K562 (cell line): ENCODE results near the gene NINJ2. TPM values are rescaled to one million over a fixed set of nuclear protein-coding genes. Genes with fewer than 3 reads are reported as not detected.

Experiments used
- FOXA3 ChIP-seq, 2 experiments: fragments of 450-650 bp in 1 of 2; sonication (generic) in 1 of 2; formaldehyde crosslinking; IDR thresholded peaks in 1 of 2; conservative IDR thresholded peaks in 1 of 2; 2 replicates each; pipeline versions ENCODE4 v1.4.0 to v1.8.0; 2020 to 2022; ENCODE audit warnings: mild to moderate bottlenecking in 2 of 2, missing genetic modification reagents in 1 of 2
- NFE2 ChIP-seq: IDR thresholded peaks from 2 replicates; pipeline ENCODE4 v1.6.1; 2014; ENCODE audit warnings: antibody characterized with exemption, low read depth
- NFRKB ChIP-seq: fragments of 450-650 bp; IDR thresholded peaks from 2 replicates; pipeline ENCODE4 v1.6.1; 2016; ENCODE audit warnings: low read depth
- SMAD3 ChIP-seq: fragments of 450-650 bp; formaldehyde crosslinking; conservative IDR thresholded peaks from 2 replicates; pipeline ENCODE4 v1.4.0; 2020; ENCODE audit warnings: mild to moderate bottlenecking
- SMAD4 ChIP-seq: fragments of 250-450 bp; sonication (Bioruptor Pico); conservative IDR thresholded peaks from 2 replicates; pipeline ENCODE4 v1.8.0; 2021; ENCODE audit warnings: inconsistent platforms, mild to moderate bottlenecking, moderate library complexity
- USF1 ChIP-seq: sonication (generic); formaldehyde crosslinking; IDR thresholded peaks from 2 replicates; pipeline ENCODE4 v1.9.0; 2022; ENCODE audit warnings: mild to moderate bottlenecking, missing genetic modification reagents
- polyA plus RNA-seq, 8 experiments: library from polyadenylated mRNA; depleted of rRNA in 4 of 8; stranded (reverse) in 5 of 8; unstranded in 3 of 8; fragments of >200 nt; fragmentation: Nextera tagmentation in 2 of 8; fragmentation: Illumina TruSeq in 1 of 8; extraction: Ambion mirVana in 2 of 8; extraction: Trizol in 1 of 8; gene quantifications; 2 replicates each; pipeline versions ENCODE4 v1.2.1 to v1.2.3, GENCODE V29; 2011 to 2014; ENCODE audit warnings: inconsistent platforms in 1 of 8, missing spikeins in 1 of 8
- total RNA-seq, 7 experiments: library from RNA; depleted of rRNA in 6 of 7; stranded (reverse); fragments of >200 nt in 6 of 7; fragmentation: Illumina TruSeq in 2 of 7; extraction: Trizol in 2 of 7; gene quantifications; 2 replicates each; pipeline versions ENCODE4 v1.2.1 to v1.2.3, GENCODE V29; 2011 to 2021; ENCODE audit warnings: low replicate concordance in 1 of 7
- TF ChIP-seq, protein P1 (sequence below), 2 experiments: fragments of 450-650 bp; IDR thresholded peaks; 2 replicates each; pipeline ENCODE4 v1.6.1; 2018; ENCODE audit warnings: mild to moderate bottlenecking in 2 of 2, low read depth in 1 of 2; ENCODE audit not compliant: partially characterized antibody in 2 of 2
- TF ChIP-seq, protein P2 (sequence below), 2 experiments: IDR thresholded peaks; 2 replicates each; pipeline ENCODE4 v1.6.1; 2011; ENCODE audit warnings: borderline replicate concordance in 1 of 2, control low read depth in 1 of 2, low read depth in 1 of 2, low read length in 1 of 2, mild to moderate bottlenecking in 1 of 2, mixed read lengths in 1 of 2, moderate library complexity in 1 of 2; ENCODE audit not compliant: insufficient read depth in 1 of 2, insufficient read length in 1 of 2, poor library complexity in 1 of 2, severe bottlenecking in 1 of 2; ENCODE audit errors: extremely low read depth in 1 of 2
- TF ChIP-seq, protein P3 (sequence below): sonication (generic); formaldehyde crosslinking; IDR thresholded peaks from 2 replicates; pipeline ENCODE4 v1.8.0; 2022; ENCODE audit warnings: mild to moderate bottlenecking, missing genetic modification reagents
- TF ChIP-seq, protein P4 (sequence below): fragments of 450-650 bp; formaldehyde crosslinking; IDR thresholded peaks from 2 replicates; pipeline ENCODE4 v1.4.0; 2020; ENCODE audit warnings: mild to moderate bottlenecking, moderate library complexity
- TF ChIP-seq, protein P5 (sequence below): sonication (generic); formaldehyde crosslinking; IDR thresholded peaks from 2 replicates; pipeline ENCODE4 v1.8.0; 2022; ENCODE audit warnings: missing genetic modification reagents, mild to moderate bottlenecking, borderline replicate concordance

NINJ2 gene
- total and polyA plus RNA-seq, 9 of the 15 experiments (the other 6 are each of a cell fraction or from before 2014, with no cell fraction given) = 2.6 to 16.0 (median 4.5) TPM

GRCh38 chr12:591167-592023 lies 71.8 kb downstream of the NINJ2 start (continued):
- TF ChIP-seq FOXA3 (CRISPR knock-in tag; conservative IDR thresholded peaks at IDR 0.05 in 1 of 2, IDR thresholded peaks at IDR 0.05 in 1 of 2) (no peak), SMAD3 (CRISPR knock-in tag) (no peak), NFE2 (peak; percentile 70), USF1 (CRISPR knock-in tag) (peak; percentile 67), NFRKB (no peak), SMAD4 (CRISPR knock-in tag) (peak; percentile 99)
- TF ChIP-seq, protein P1, sequence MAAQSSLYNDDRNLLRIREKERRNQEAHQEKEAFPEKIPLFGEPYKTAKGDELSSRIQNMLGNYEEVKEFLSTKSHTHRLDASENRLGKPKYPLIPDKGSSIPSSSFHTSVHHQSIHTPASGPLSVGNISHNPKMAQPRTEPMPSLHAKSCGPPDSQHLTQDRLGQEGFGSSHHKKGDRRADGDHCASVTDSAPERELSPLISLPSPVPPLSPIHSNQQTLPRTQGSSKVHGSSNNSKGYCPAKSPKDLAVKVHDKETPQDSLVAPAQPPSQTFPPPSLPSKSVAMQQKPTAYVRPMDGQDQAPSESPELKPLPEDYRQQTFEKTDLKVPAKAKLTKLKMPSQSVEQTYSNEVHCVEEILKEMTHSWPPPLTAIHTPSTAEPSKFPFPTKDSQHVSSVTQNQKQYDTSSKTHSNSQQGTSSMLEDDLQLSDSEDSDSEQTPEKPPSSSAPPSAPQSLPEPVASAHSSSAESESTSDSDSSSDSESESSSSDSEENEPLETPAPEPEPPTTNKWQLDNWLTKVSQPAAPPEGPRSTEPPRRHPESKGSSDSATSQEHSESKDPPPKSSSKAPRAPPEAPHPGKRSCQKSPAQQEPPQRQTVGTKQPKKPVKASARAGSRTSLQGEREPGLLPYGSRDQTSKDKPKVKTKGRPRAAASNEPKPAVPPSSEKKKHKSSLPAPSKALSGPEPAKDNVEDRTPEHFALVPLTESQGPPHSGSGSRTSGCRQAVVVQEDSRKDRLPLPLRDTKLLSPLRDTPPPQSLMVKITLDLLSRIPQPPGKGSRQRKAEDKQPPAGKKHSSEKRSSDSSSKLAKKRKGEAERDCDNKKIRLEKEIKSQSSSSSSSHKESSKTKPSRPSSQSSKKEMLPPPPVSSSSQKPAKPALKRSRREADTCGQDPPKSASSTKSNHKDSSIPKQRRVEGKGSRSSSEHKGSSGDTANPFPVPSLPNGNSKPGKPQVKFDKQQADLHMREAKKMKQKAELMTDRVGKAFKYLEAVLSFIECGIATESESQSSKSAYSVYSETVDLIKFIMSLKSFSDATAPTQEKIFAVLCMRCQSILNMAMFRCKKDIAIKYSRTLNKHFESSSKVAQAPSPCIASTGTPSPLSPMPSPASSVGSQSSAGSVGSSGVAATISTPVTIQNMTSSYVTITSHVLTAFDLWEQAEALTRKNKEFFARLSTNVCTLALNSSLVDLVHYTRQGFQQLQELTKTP (IDR thresholded peaks at IDR 0.05; ENCODE audit: low read depth in 1 of 2, partially characterized antibody in 2 of 2) = peak in 1 of 2 experiments; percentile 51
- TF ChIP-seq, protein P2, sequence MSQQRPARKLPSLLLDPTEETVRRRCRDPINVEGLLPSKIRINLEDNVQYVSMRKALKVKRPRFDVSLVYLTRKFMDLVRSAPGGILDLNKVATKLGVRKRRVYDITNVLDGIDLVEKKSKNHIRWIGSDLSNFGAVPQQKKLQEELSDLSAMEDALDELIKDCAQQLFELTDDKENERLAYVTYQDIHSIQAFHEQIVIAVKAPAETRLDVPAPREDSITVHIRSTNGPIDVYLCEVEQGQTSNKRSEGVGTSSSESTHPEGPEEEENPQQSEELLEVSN (IDR thresholded peaks at IDR 0.05; ENCODE audit: borderline replicate concordance in 1 of 2, extremely low read depth in 1 of 2, insufficient read depth in 1 of 2, insufficient read length in 1 of 2, low read depth in 1 of 2, low read length in 1 of 2, poor library complexity in 1 of 2, severe bottlenecking in 1 of 2) = no peak
- TF ChIP-seq, protein P3, sequence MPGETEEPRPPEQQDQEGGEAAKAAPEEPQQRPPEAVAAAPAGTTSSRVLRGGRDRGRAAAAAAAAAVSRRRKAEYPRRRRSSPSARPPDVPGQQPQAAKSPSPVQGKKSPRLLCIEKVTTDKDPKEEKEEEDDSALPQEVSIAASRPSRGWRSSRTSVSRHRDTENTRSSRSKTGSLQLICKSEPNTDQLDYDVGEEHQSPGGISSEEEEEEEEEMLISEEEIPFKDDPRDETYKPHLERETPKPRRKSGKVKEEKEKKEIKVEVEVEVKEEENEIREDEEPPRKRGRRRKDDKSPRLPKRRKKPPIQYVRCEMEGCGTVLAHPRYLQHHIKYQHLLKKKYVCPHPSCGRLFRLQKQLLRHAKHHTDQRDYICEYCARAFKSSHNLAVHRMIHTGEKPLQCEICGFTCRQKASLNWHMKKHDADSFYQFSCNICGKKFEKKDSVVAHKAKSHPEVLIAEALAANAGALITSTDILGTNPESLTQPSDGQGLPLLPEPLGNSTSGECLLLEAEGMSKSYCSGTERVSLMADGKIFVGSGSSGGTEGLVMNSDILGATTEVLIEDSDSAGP (CRISPR knock-in tag) = no peak
- TF ChIP-seq, protein P4, sequence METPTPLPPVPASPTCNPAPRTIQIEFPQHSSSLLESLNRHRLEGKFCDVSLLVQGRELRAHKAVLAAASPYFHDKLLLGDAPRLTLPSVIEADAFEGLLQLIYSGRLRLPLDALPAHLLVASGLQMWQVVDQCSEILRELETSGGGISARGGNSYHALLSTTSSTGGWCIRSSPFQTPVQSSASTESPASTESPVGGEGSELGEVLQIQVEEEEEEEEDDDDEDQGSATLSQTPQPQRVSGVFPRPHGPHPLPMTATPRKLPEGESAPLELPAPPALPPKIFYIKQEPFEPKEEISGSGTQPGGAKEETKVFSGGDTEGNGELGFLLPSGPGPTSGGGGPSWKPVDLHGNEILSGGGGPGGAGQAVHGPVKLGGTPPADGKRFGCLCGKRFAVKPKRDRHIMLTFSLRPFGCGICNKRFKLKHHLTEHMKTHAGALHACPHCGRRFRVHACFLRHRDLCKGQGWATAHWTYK = peak; percentile 35; the same call in 1 of the 2 replicates
- TF ChIP-seq, protein P5, sequence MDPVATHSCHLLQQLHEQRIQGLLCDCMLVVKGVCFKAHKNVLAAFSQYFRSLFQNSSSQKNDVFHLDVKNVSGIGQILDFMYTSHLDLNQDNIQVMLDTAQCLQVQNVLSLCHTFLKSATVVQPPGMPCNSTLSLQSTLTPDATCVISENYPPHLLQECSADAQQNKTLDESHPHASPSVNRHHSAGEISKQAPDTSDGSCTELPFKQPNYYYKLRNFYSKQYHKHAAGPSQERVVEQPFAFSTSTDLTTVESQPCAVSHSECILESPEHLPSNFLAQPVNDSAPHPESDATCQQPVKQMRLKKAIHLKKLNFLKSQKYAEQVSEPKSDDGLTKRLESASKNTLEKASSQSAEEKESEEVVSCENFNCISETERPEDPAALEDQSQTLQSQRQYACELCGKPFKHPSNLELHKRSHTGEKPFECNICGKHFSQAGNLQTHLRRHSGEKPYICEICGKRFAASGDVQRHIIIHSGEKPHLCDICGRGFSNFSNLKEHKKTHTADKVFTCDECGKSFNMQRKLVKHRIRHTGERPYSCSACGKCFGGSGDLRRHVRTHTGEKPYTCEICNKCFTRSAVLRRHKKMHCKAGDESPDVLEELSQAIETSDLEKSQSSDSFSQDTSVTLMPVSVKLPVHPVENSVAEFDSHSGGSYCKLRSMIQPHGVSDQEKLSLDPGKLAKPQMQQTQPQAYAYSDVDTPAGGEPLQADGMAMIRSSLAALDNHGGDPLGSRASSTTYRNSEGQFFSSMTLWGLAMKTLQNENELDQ (CRISPR knock-in tag) = no peak
